Lung (tissue), 12 donors: Measurements from ENCODE around the gene PHF1. TPM values are rescaled to one million over a fixed set of nuclear protein-coding genes. Genes with fewer than 3 reads are reported as not detected.

Experiments
- ATAC-seq: fragments of 200-7000 bp; cut with Tn5 transposase; one replicate; pipeline ENCODE4 v1.9.1; 2020; ENCODE audit warnings: moderate number of reproducible peaks; ENCODE audit not compliant: insufficient read depth, low FRiP score
- DNase-seq, 3 donors: peaks; one replicate each; pipeline ENCODE4 v3.0.0-alpha.2; 2013 to 2017
- H3K27ac ChIP-seq, 2 donors: one replicate each; pipeline ENCODE4 v1.5.1; 2013; ENCODE audit warnings: mild to moderate bottlenecking in 2 of 2, moderate library complexity in 2 of 2, control low read depth in 1 of 2, inconsistent platforms in 1 of 2, low read depth in 1 of 2, low read length in 1 of 2
- H3K27me3 ChIP-seq, 3 donors: one replicate each; pipeline ENCODE4 v1.5.1; 2013; ENCODE audit warnings: low read length in 2 of 3; ENCODE audit not compliant: control insufficient read depth in 3 of 3, insufficient read depth in 3 of 3
- H3K36me3 ChIP-seq, 4 donors: one replicate each; pipeline ENCODE4 v1.5.1; 2013; ENCODE audit warnings: low read length in 4 of 4, mild to moderate bottlenecking in 1 of 4, moderate library complexity in 1 of 4; ENCODE audit not compliant: control insufficient read depth in 4 of 4, insufficient read depth in 4 of 4
- H3K4me1 ChIP-seq, 5 donors: one replicate each; pipeline ENCODE4 v1.5.1; 2013; ENCODE audit warnings: low read length in 5 of 5, mild to moderate bottlenecking in 2 of 5, moderate library complexity in 1 of 5; ENCODE audit not compliant: control insufficient read depth in 5 of 5, insufficient read depth in 5 of 5
- H3K4me3 ChIP-seq: one replicate; pipeline ENCODE4 v1.5.1; 2013; ENCODE audit warnings: mild to moderate bottlenecking, control low read depth, moderate library complexity
- H3K9ac ChIP-seq, 2 donors: one replicate each; pipeline ENCODE4 v1.5.1; 2013; ENCODE audit warnings: low read length in 2 of 2, control low read depth in 1 of 2; ENCODE audit not compliant: insufficient read depth in 1 of 2
- H3K9me3 ChIP-seq, 4 donors: one replicate each; pipeline ENCODE4 v1.5.1; 2013; ENCODE audit warnings: low read length in 3 of 4, mild to moderate bottlenecking in 1 of 4, moderate library complexity in 1 of 4; ENCODE audit not compliant: control insufficient read depth in 4 of 4, insufficient read depth in 3 of 4
- CTCF ChIP-seq: IDR thresholded peaks from 2 replicates; pipeline ENCODE4 v1.5.1; 2012; ENCODE audit warnings: mild to moderate bottlenecking; ENCODE audit errors: control extremely low read depth, extremely low read depth
- WGBS, 2 donors: extraction: QIAGEN DNeasy Blood & Tissue Kit; methylation state at CpG; one replicate each; pipeline ENCODE4 v1.1.7; 2013; 5-methylcytosine and 5-hydroxymethylcytosine counted together
- polyA plus RNA-seq, 2 donors: library from polyadenylated mRNA; stranded (reverse); fragments of 200-250 nt; gene quantifications; one replicate each; pipeline ENCODE4 v1.2.1, GENCODE V29; 2013
- total RNA-seq, 2 donors: library from RNA; depleted of rRNA in 1 of 2; stranded (reverse); fragments of >200 nt in 1 of 2; gene quantifications; one replicate each; pipeline ENCODE4 v1.2.1, GENCODE V29; 2014 to 2021
- donor health status: control.
- donor health status: control.
- donor health status: Bipolar disorder and iron deficiency.
- donor health status: healthy.
- donor health status: DM: yes; HTN: yes; CAD: no.

The PHF1 gene
- total and polyA plus RNA-seq, 4 donors, result 30.9 to 121 (median 45.1) TPM

- no peak overlapping the region for H3K9ac ChIP-seq
- H3K27ac ChIP-seq, result no peak overlapping the region
- DNase-seq (no peak), ATAC-seq (no peak)
- WGBS, 2 donors, result 96 to 97% methylated on average over 3 of the region's 3 CpGs
- peaks cover 0 to 1% (median 0%) of the 10 kb centered on the region in 5 donors for H3K4me1 ChIP-seq
- H3K27me3 ChIP-seq, result no peaks in the 10 kb centered on the region
- H3K36me3 ChIP-seq, result peaks cover 3 to 51% (median 30%) of the 10 kb centered on the region in 4 donors
- H3K4me3 ChIP-seq, result no peak overlapping the region
- no peak for TF ChIP-seq CTCF
- H3K9me3 ChIP-seq, result no peaks in the 10 kb centered on the region
Measured at GRCh38 chr6:33438978-33439594, 28.3 kb downstream of the PHF1 start.

GRCh38 chr6:33439956-33440648 lies 29.3 kb downstream of the PHF1 start:
- no peak for TF ChIP-seq CTCF
- WGBS, 2 donors, result 78 to 81% methylated on average over 9 of the region's 9 CpGs
- Histone ChIP-seq H3K9me3 (no peaks in the 10 kb centered on the region), H3K4me1 (no peaks in the 10 kb centered on the region), H3K27ac (no peak overlapping the region), H3K4me3 (no peak overlapping the region), H3K27me3 (no peaks in the 10 kb centered on the region), H3K36me3 (peaks cover 3 to 51% (median 39%) of the 10 kb centered on the region in 4 donors), H3K9ac (no peak overlapping the region)
- DNase-seq (no peak), ATAC-seq (no peak)

DNA sequence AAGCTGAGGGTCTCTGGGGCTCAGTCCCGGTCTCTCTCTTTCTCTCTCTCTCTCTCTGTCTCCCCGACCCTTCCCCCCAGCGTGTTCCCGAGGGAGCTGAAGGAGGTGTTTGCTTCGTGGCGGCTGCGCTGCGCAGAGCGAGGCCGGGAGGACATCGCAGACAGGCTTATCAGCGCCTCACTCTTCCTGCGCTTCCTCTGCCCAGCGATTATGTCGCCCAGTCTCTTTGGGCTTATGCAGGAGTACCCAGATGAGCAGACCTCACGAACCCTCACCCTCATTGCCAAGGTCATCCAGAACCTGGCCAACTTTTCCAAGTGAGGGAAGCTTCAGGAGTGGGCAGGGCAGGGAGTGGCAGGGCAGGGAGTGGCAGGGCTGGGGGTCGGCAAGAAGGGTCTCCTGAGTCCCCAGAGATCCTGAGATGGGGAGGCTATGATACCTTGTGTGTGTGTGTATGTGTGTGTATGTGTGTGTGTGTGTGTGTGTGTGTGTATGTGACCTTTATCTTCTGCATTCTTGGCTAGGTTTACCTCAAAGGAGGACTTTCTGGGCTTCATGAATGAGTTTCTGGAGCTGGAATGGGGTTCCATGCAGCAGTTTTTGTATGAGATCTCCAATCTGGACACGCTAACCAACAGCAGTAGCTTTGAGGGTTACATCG lies 30.0 kb downstream of the PHF1 start:
- 86 to 87% methylated on average over 19 of the region's 19 CpGs for WGBS, 2 donors
- no peak for TF ChIP-seq CTCF
- peaks cover 3 to 46% (median 34%) of the 10 kb centered on the region in 4 donors for H3K36me3 ChIP-seq

More for the DNA sequence above, 30.0 kb downstream of the PHF1 start:
- Histone ChIP-seq H3K9me3 (no peaks in the 10 kb centered on the region), H3K4me3 (no peak overlapping the region), H3K27me3 (no peaks in the 10 kb centered on the region), H3K4me1 (no peaks in the 10 kb centered on the region), H3K27ac (no peak overlapping the region), H3K9ac (no peak overlapping the region)
- ATAC-seq, result no peak
- DNase-seq, result no peak
